ENCODE results near the gene IRX2. TPM values are rescaled to one million over a fixed set of nuclear protein-coding genes. Genes with fewer than 3 reads are reported as not detected.

Gene IRX2
- total RNA-seq, 1 donor: under 0.01 TPM

DNA sequence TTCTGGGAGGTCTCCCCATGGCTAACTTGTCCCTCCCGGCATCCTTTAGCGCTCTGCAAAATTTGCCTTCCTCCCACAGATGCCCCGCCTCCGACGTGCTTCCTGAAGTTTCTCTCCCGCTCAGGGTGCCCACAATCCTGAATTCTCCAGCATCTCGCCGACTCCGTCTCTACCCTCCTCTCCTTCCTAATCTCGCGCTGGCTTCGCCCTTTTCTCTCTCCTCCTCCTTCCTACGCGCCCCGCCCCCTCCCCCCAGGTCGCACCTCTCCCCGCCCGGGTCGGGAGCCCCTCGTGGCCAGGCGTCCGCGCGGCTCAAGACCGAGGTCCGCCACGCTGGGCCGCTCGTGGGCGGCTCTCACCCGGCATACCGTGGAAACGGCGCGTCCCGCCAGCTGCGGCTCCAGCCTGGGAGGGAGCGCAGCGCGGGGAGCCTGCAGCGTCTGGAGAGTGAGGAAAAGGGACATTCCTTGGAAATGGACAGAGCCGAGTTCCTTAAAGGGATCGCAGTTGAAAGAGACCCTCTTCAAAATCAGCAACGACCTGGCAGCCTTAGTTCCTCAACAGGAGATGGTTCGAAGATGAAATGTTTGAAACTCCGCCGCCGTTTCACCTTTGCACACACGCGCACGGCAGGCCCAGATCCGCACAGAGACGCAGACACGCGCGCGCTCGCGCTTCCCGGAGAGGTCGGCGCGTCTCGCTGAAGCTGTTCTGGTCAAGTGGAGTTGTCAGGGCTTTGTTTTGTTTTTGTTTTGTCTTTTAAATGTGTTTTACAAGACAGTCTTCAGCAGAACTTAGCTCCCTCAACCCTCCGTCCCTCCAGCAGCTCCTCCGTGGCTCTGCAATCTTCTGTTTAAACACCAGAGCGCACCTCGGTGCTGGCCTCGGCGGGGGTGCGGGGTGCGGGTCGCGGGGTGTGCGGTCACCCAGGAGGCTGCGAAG is 5.0 kb upstream of the IRX2 start:
- no peak for DNase-seq (ENCODE audit: low read depth in 2 of 3, low spot score in 2 of 3)

GRCh38 chr5:2755681-2756171 is 4.2 kb upstream of the IRX2 start:
- no peak for DNase-seq (ENCODE audit: low read depth in 2 of 3, low spot score in 2 of 3)

- no peak for DNase-seq (ENCODE audit: low read depth in 2 of 3, low spot score in 2 of 3)
Measured at GRCh38 chr5:2755076-2755680, 3.7 kb upstream of the IRX2 start.

DNA sequence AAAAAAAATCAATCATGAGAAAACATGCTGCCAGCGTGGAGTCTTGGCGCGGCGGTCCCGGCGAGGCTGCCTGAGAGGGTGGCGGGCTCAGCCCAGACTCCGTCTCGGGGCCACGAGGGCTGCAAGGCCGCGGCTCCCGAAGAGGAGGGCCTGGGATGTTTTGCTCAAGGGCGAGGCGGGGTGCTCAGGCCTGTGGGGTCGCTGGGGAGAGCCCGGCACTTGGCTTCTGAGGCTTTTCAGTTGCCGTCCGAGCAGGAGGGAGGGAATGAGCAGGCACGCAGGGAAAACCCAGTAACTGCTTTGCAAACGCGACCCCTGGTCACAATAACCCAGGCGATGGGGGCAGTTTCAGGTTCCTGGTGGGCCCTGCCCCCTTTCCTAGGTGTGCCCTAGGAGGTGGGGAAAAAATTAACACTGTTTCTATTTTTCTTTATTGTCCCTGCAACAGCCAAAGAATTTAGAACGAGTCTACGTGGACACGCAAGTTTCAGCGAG is 3.2 kb upstream of the IRX2 start:
- no peak for DNase-seq (ENCODE audit: low read depth in 2 of 3, low spot score in 2 of 3)

GRCh38 chr5:2753452-2754420 is 2.3 kb upstream of the IRX2 start:
- DNase-seq (ENCODE audit: low read depth in 2 of 3, low spot score in 2 of 3): no peak

DNA sequence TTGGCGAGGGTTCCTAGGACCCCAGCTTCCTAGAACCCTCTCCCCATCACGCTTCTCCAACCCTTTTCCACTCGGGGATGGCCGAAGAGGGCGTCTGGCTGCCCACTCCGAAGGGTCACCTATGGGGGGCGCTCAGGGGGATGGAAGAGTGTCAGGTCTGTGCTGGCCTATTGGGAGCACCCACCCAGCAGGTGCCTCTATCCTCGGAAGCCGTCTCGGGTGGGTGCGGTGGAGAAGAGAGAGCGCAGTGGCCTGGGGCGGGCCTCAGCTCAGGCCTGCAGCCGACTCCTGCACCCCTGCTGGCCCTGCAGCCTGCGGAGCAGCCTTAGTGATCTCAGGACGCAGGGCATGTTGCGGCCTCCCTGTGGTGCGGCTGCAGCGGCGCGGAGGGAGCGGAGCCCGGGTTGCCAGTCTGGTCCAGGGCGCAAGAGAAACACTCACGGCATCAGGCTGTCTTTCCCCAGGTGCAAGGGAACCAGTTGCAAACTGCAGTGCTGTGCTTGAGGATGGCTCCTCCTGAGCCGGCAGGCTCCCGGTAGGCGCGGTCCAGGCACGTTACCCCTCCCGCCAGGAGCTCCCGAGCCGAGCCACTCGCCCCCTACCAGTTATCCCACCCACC is 1.5 kb upstream of the IRX2 start:
- no peak for DNase-seq (ENCODE audit: low read depth in 2 of 3, low spot score in 2 of 3)

DNA sequence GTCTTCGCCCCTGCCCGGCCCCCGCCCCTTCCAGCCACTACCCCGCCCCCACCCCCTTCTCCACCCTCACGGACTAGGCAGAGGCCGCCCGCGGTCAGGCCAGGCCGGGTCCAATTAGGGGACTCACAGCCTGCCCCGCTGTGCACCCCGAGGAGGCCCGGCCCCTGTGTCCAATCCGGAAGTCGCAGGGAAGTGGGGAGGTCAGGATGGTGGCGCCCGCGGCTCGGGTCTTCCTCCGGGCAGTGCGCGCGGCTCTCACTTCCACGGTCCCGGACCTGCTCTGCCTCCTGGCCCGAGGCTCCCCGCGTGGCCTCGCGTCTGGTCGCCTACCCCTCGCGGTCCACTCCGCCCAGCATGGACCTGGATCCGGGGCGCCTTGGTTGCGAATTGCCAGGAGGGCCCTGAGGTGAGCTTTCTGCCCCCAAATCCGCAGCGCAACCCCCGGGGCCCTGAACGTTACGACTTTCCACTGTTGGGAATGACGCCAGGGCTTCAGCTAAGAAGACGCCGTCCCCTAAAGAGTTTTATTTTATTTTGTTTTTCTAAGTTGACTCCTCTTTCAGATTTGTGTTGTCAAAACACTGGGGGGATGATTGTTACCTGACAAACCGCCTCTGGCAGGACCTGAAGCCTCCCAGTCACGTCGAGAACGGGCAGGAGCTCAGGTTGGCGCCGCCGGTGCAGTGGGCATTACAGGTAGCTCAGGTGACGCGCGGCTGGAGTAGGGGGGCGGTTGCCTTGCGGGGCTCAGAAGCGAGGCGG is 763 bp upstream of the IRX2 start:
- DNase-seq (ENCODE audit: low read depth in 2 of 3, low spot score in 2 of 3): no peak

DNA sequence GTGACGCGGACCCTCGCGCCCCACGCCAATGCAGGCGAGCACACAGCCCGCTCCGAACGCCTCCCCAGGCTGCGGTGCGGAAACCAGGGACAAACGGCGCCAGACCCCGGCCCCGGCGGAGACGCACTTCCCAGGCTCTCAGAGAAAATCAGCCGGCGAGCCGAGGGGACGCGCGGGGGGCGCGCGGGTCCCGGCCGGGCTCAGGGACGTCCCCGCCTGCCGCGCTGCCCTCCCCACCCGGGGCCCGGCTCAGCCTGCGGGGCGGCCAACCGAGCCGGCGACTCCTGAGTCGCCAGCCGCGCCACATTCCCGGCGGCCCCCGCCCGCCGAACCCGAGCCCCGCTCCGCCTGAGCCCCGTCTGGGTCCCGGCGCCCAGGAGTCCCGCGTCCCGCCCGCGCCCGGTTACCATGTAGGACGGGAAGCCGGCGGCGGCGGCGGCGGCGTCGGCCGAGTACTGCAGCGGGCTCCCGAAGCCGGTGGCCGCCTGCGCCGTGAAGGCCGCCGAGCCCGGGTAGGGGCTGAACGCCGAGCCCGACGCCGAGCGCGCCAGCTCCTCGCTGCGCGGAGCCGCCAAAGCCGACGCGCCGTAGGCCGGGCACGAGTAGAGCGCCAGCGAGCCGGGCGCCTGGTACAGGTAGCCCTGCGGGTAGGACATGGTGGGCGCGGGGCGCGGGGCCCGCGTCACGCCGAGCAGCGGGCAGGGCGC is 566 bp downstream of the IRX2 start:
- DNase-seq (ENCODE audit: low read depth in 2 of 3, low spot score in 2 of 3): no peak

DNA sequence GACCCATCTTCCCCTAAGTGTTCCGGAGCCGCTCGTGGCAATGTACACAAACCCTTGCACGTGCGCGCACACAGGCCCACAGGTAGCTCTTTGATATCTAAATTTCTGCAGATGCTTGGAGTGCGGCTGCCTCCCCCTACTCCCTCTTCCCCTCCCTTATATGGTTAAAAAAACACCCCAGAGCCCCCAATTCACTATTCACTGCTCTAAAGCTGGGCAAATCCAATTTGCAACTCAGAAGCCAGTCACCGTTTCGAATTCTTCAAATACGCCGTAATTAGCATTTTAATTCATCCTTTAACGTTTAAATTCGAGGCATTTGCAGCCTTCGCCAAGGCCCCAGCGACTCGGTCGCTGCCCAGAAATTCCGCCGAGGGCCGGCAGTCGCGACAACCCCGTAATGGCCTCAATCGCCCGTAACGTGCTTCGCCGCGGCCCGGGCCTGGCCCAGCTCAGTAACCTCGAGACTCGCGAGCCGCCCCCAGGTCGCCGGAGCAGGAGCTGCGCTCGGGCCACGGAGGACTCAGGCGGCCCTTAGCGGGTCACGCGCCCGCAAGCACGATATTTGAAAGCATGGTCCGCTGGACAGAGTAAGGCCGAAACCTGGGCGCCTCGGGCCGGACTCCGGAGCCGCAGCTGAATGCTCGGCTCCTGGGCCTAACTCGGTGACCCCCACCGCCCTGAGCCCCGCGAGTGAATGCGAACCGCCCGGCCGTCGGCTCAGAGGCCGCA is 1.3 kb downstream of the IRX2 start:
- DNase-seq (ENCODE audit: low read depth in 2 of 3, low spot score in 2 of 3): no peak

DNA sequence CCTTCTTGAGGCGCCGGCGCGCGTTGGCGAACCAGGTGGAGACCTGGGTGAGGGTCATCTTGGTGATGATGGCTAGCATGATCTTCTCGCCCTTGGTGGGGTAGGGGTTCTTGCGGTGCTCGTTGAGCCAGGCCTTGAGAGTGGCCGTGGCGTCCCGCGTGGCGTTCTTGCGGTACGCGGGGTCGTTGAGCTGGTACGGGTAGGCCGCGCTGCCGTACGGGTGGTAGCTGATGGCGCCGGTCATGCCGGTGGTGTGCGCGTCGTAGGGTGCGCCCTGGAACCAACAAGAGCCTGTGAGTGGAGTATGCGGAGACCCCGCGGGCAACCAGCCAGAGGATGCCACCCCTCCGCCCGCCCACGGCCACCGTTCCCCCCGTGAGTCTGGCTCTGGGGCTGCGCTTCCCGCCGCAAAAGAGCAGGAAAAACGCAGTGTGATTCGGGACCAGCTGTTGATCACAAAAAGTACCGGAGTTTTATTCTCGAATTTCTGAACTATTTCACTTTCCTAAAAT is 1.9 kb downstream of the IRX2 start:
- no peak for DNase-seq (ENCODE audit: low read depth in 2 of 3, low spot score in 2 of 3)

DNA sequence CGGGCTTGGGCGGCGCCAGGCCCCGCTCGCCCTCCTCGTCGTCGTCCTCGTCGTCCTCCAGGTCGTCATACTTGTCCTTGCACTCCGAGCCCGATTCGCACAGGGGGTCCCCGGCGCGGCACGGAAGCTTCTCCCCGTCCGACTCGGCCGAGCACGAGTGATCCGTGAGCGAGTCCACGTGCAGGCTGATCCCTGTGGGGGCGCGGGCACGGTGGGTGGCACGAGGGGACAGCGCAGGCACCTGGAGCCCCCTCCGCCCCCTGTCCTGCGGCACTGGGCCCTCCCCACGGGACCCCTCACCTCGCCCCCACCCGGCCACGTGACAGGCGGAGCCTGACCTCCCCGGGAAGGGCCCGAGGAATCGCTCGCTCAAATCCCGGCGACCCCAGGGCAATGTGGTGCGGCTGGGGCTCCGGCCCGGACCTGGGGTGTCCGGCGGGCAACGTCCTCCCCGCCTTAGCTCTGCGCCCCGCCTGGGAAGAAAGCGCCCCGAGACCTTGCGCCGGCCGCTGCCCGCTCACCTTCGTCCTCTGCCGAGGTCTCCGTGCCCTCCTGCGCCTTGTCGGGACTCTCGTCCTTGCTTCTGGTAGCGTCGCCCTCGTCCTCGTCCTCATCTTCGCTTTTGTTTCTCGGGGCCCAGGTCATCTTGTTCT is 2.5 kb downstream of the IRX2 start:
- DNase-seq (ENCODE audit: low read depth in 2 of 3, low spot score in 2 of 3): no peak

DNA sequence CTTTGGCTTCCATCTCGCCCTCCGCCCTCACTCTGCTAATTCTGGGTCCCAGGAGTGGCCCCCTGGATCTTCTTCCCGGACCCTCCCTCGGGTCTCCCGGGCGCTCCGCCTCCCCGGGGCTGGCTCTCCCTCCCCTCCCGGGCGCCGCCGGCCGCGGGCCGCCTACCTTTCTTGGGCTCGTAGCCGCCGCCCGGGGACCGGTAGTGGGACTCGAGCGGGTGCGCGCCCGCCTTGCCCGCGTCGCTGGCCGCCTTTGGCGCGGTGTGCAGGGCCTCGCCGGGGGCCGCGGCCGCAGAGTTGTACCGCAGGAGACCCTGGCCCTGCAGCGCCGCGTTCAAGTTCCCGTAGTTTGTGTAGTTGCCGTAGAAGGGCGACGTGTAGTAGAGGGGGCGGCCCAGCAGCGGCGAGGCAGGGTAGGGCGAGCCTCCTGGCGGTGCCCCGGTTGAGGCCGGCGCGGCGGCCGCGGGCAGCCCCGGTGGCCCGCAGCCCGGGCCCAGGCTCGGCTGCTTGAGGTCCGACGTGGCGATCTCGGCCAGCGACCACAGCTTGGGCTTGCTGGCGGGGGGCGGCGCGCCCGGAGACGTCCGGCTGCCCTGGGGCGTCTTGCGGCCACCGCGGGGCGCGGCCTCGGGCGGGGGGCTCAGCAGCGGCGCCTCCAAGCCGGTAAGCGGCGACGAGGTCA is 3.2 kb downstream of the IRX2 start:
- DNase-seq (ENCODE audit: low read depth in 2 of 3, low spot score in 2 of 3): no peak

GRCh38 chr5:2747363-2748162 is 3.9 kb downstream of the IRX2 start:
- DNase-seq (ENCODE audit: low read depth in 2 of 3, low spot score in 2 of 3): no peak

DNA sequence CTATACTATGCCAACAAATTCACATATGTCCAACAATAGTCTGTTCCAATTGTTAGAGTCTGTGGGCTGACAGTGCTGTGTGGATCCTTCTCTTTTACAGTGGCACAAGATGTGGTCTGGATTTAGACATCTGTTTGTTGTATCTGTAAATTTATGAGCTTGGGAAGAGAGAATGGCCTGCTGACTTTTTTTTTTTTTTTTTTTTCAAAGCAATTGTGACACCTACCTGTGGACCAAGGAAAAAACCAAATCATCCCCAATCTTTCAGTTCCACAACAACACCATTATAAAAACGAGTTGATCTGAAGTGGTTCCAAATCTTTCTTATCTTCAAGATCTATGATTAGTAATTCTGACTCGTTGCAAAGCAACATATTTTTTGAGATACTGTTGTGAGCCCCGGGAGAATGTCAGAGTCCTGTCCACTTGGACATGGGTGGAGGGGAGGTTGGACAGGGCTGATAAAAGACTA is 4.9 kb downstream of the IRX2 start:
- no peak for DNase-seq (ENCODE audit: low read depth in 2 of 3, low spot score in 2 of 3)

DNA sequence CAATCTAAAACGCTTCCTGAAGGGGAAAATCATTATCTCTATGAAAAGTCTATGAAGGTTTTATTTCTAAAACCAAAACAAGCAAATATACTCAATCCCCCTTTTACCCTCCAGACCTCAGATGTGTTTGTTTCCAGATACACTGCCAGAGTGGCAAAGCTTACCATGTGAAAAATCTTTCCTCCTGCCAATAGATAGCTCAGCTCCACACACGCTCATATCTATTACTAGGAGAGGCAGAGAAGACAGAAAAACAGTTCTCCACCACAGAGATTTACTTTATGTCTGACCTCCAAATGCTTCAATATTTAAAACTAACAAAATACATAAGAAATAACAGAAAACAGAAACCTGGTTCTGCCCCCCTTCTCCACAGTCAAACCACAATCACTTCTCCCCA is 7.0 kb downstream of the IRX2 start:
- no peak for DNase-seq (ENCODE audit: low read depth in 2 of 3, low spot score in 2 of 3)
